Measurements from ENCODE around the gene ATG13.

GRCh38 chr11:46675949-46676348 is 58.6 kb downstream of the ATG13 start:
- no peak for TF ChIP-seq CTCF (optimal IDR thresholded peaks at IDR 0.05 in 1 of 3, IDR thresholded peaks at IDR 0.05 in 1 of 3, conservative IDR thresholded peaks at IDR 0.05 in 1 of 3; ENCODE audit: extremely low read depth in 1 of 3, insufficient read depth in 2 of 3, low read length in 3 of 3)
- no peak for TF ChIP-seq EZH2 (IDR thresholded peaks at IDR 0.05; ENCODE audit: low read length)

Data from keratinocyte (primary cell).